Fibroblast of mammary gland (primary cell): ENCODE measurements around the gene UBE2A.

Source experiments
- DNase-seq: peaks from one replicate; pipeline ENCODE4 v3.0.0-alpha.2; 2010; ENCODE audit warnings: low read depth
- H3K4me3 ChIP-seq: 2 replicates; pipeline ENCODE4 v1.5.1; 2011; ENCODE audit warnings: low read depth, mild to moderate bottlenecking, low read length, moderate library complexity; ENCODE audit not compliant: control insufficient read depth
- CTCF ChIP-seq: conservative IDR thresholded peaks from 2 replicates; pipeline ENCODE4 v1.5.1; 2011; ENCODE audit warnings: low read depth, low read length, inconsistent platforms; ENCODE audit not compliant: control insufficient read depth, insufficient read depth

The UBE2A gene

GRCh38 chrX:119552508-119552907 is 21.9 kb upstream of the UBE2A start:
- no peak overlapping the region for H3K4me3 ChIP-seq
- peak; percentile 46 for DNase-seq
- TF ChIP-seq CTCF, result no peak

- no peak for TF ChIP-seq CTCF
- H3K4me3 ChIP-seq, result peak within 1 kb of the TSS; percentile 70
- peak; percentile 93 for DNase-seq
Observed at GRCh38 chrX:119565107-119565663, 9.2 kb upstream of the UBE2A start, which contains the start of gene STEEP1. STEEP1 (minus strand) TSS chrX:119565409; CDS start chrX:119565355, 54 bp downstream.

GRCh38 chrX:119570351-119570835 is 4.0 kb upstream of the UBE2A start:
- DNase-seq, result no peak
- TF ChIP-seq CTCF, result no peak
- no peak overlapping the region for H3K4me3 ChIP-seq

- no peak for DNase-seq
- no peak for TF ChIP-seq CTCF
- H3K4me3 ChIP-seq, result peak overlapping the region; percentile 65
Observed at GRCh38 chrX:119573222-119573621, 1.1 kb upstream of the UBE2A start.

GRCh38 chrX:119573840-119574393 is 446 bp upstream of the UBE2A start:
- DNase-seq, result peak; percentile 50
- peak overlapping the region; percentile 65 for H3K4me3 ChIP-seq
- TF ChIP-seq CTCF, result no peak

GRCh38 chrX:119579414-119579813 is 5.1 kb downstream of the UBE2A start:
- DNase-seq, result no peak
- no peak overlapping the region for H3K4me3 ChIP-seq
- TF ChIP-seq CTCF, result no peak
